Endothelial cell of umbilical vein (primary cell): ENCODE measurements around the gene ANKRD13C. TPM values are rescaled to one million over a fixed set of nuclear protein-coding genes. Genes with fewer than 3 reads are reported as not detected.

Source experiments
- Bru-seq: library from RNA; stranded (reverse); fragments of 400-500 nt; gene quantifications from one replicate; lab custom pipeline; 2021; lab: Mats Ljungman, UMichigan
- BruChase-seq, 2 experiments: library from RNA; stranded (reverse); fragments of 400-500 nt; gene quantifications; one replicate each; lab custom pipeline; 2021; lab: Mats Ljungman, UMichigan
- BruUV-seq: library from RNA; stranded (reverse); fragments of 400-500 nt; replicated peaks from 2 replicates; lab custom pipeline; 2021; lab: Mats Ljungman, UMichigan
- CTCF ChIA-PET: fragments of 300-600, 350-600 bp; sonication (Branson Sonifier 250); formaldehyde crosslinking; loops from one replicate; lab custom pipeline; 2021; ENCODE audit warnings: antibody characterized with exemption, inconsistent platforms; lab: Charles Lee
- POLR2A ChIA-PET: fragments of 300-600, 350-600 bp; sonication (Branson Sonifier 250); formaldehyde crosslinking; loops from one replicate; lab custom pipeline; 2021; ENCODE audit warnings: antibody characterized with exemption, inconsistent platforms; lab: Charles Lee
- DNase-seq: peaks from one replicate; pipeline ENCODE4 v3.0.0-alpha.2; 2011; ENCODE audit warnings: low read depth, low spot score
- FAIRE-seq: peaks from 2 replicates; lab custom pipeline; 2011; peaks lifted over from hg19 to GRCh38; lab: Jason Lieb, UNC
- H2AFZ ChIP-seq: 2 replicates; pipeline ENCODE4 v1.6.0; 2012; ENCODE audit warnings: low read depth, low read length, control low read depth, inconsistent platforms
- H3K27ac ChIP-seq: 2 replicates; pipeline ENCODE4 v1.5.1; 2011; ENCODE audit warnings: low read depth, mild to moderate bottlenecking, control low read depth, low read length, moderate library complexity; ENCODE audit not compliant: insufficient read depth
- H3K27me3 ChIP-seq, 2 experiments: 2 replicates each; pipeline versions ENCODE4 v1.6.0 to v1.6.1; 2011; ENCODE audit warnings: low read length in 2 of 2, mixed read lengths in 1 of 2; ENCODE audit not compliant: control insufficient read depth in 2 of 2, insufficient read depth in 2 of 2
- H3K36me3 ChIP-seq, 2 experiments: 2 replicates in 1 of 2; 3 replicates in 1 of 2; pipeline ENCODE4 v1.5.1; 2011; ENCODE audit warnings: low read length in 2 of 2, mild to moderate bottlenecking in 1 of 2, moderate library complexity in 1 of 2; ENCODE audit not compliant: control insufficient read depth in 2 of 2, insufficient read depth in 2 of 2; ENCODE audit errors: extremely low read depth in 1 of 2
- H3K4me1 ChIP-seq: 3 replicates; pipeline ENCODE4 v1.5.1; 2011; ENCODE audit warnings: mild to moderate bottlenecking, low read length; ENCODE audit not compliant: control insufficient read depth, insufficient read depth; ENCODE audit errors: extremely low read depth
- H3K4me2 ChIP-seq: 2 replicates; pipeline ENCODE4 v1.6.1; 2011; ENCODE audit warnings: low read length, control low read depth, mixed read lengths; ENCODE audit not compliant: insufficient read depth
- H3K4me3 ChIP-seq, 3 experiments: fragments of 200-600 bp in 1 of 3; sonication (generic), shearing (Covaris generic) in 1 of 3; replicated peaks in 1 of 3; 2 replicates each; pipeline ENCODE4 v1.5.1; 2011 to 2016; ENCODE audit warnings: control low read depth in 3 of 3, low read length in 3 of 3, mild to moderate bottlenecking in 2 of 3, inconsistent platforms in 1 of 3, low read depth in 1 of 3, moderate library complexity in 1 of 3; ENCODE audit not compliant: insufficient read depth in 1 of 3
- H3K79me2 ChIP-seq: 2 replicates; pipeline ENCODE4 v1.6.0; 2012; ENCODE audit warnings: low read length, inconsistent platforms; ENCODE audit not compliant: control insufficient read depth, insufficient read depth
- H3K9ac ChIP-seq: replicated peaks from 2 replicates; pipeline ENCODE3; 2011; ENCODE audit warnings: low read length, control low read depth; ENCODE audit not compliant: insufficient read depth; ENCODE audit errors: extremely low read depth
- H3K9me1 ChIP-seq: replicated peaks from 3 replicates; pipeline ENCODE4 v1.6.0; 2011; ENCODE audit warnings: mild to moderate bottlenecking, low read length; ENCODE audit not compliant: control insufficient read depth, insufficient read depth; ENCODE audit errors: extremely low read depth
- H3K9me3 ChIP-seq: replicated peaks from 2 replicates; pipeline ENCODE4 v1.5.1; 2012; ENCODE audit warnings: low read length, inconsistent platforms; ENCODE audit not compliant: control insufficient read depth, insufficient read depth
- H4K20me1 ChIP-seq: replicated peaks from 2 replicates; pipeline ENCODE3; 2011; ENCODE audit warnings: mild to moderate bottlenecking, low read length; ENCODE audit not compliant: control insufficient read depth, insufficient read depth; ENCODE audit errors: extremely low read depth
- CTCF ChIP-seq, 2 donors: IDR thresholded peaks; 1 replicate in 1 of 2; 2 replicates in 1 of 2; pipeline ENCODE4 v1.5.1; 2011; ENCODE audit warnings: low read length in 2 of 2, mild to moderate bottlenecking in 2 of 2, moderate library complexity in 2 of 2, control low read depth in 1 of 2, inconsistent platforms in 1 of 2, low read depth in 1 of 2; ENCODE audit not compliant: insufficient read depth in 1 of 2; ENCODE audit errors: extremely low read depth in 1 of 2
- EZH2 ChIP-seq: IDR thresholded peaks from 2 replicates; pipeline ENCODE4 v1.6.1; 2012; ENCODE audit warnings: borderline replicate concordance, low read depth, mild to moderate bottlenecking, moderate library complexity, low read length, inconsistent platforms; ENCODE audit not compliant: severe bottlenecking
- FOS ChIP-seq: IDR thresholded peaks from 2 replicates; pipeline ENCODE4 v1.6.1; 2011; ENCODE audit warnings: mild to moderate bottlenecking, low read length, moderate library complexity, borderline replicate concordance; ENCODE audit not compliant: insufficient read depth
- GATA2 ChIP-seq: IDR thresholded peaks from 2 replicates; pipeline ENCODE4 v1.7.0; 2011; ENCODE audit warnings: low read depth, mild to moderate bottlenecking, moderate library complexity, mixed read lengths, low read length; ENCODE audit not compliant: insufficient read length, insufficient read depth
- JUN ChIP-seq: IDR thresholded peaks from 2 replicates; pipeline ENCODE4 v1.6.1; 2011; ENCODE audit warnings: borderline replicate concordance, low read depth; ENCODE audit not compliant: insufficient read length, insufficient read depth
- MAX ChIP-seq: IDR thresholded peaks from 2 replicates; pipeline ENCODE4 v1.6.1; 2011; ENCODE audit not compliant: insufficient read depth, insufficient read length
- MYC ChIP-seq: IDR thresholded peaks from one replicate; pipeline ENCODE4 v1.6.1; 2011; ENCODE audit warnings: mild to moderate bottlenecking, low read depth, low read length
- POLR2A ChIP-seq: IDR thresholded peaks from 2 replicates; pipeline ENCODE4 v1.6.1; 2012; ENCODE audit warnings: low read depth, mild to moderate bottlenecking, control low read depth, low read length
- POLR2AphosphoS5 ChIP-seq: IDR thresholded peaks from 2 replicates; pipeline ENCODE4 v1.6.1; 2012; ENCODE audit warnings: low read depth, mild to moderate bottlenecking, control low read depth, low read length, moderate library complexity; ENCODE audit not compliant: insufficient read depth
- dilution Hi-C: fragments of 300-500 bp; cut with MboI; formaldehyde crosslinking; loops from one replicate; pipeline ENCODE4 v1.15.0; 2019; ENCODE audit warnings: low sequenced_read_pairs; ENCODE audit not compliant: extremely low pct_ligation_motif_present
- intact Hi-C: fragments of 100-400 bp; cut with micrococcal nuclease; formaldehyde crosslinking; loops from one replicate; pipeline ENCODE4 v1.10.0; 2022
- long read RNA-seq: library from polyadenylated mRNA; stranded (forward); transcript quantifications from one replicate; pipeline ENCODE4 v2.0.0, GENCODE V29; 2021
- polyA minus RNA-seq, 3 experiments: library from RNA; depleted of rRNA, polyadenylated mRNA; stranded (reverse); fragments of >200 nt; gene quantifications; 1 replicate in 1 of 3; 2 replicates in 2 of 3; pipeline ENCODE4 v1.2.3, GENCODE V29; 2011
- polyA plus RNA-seq, 4 experiments: library from polyadenylated mRNA; depleted of rRNA in 3 of 4; stranded (reverse) in 3 of 4; unstranded in 1 of 4; fragments of >200 nt; gene quantifications; 2 replicates each; pipeline versions ENCODE4 v1.2.1 to v1.2.3, GENCODE V29; 2011 to 2012; ENCODE audit warnings: missing spikeins in 1 of 4
- total RNA-seq: library from RNA; stranded (reverse); gene quantifications from 2 replicates; pipeline ENCODE4 v1.2.3, GENCODE V29; 2021

The ANKRD13C gene
- 17.3 and 17.6 TPM in 2 replicates for total RNA-seq
- polyA plus RNA-seq, result 4.6 and 4.9 TPM in 2 replicates
- 5.2 and 7.1 TPM in 2 replicates for polyA plus RNA-seq (2011; cell fraction: cytosol; rRNA removed)
- 9.4 and 9.7 TPM in 2 replicates for polyA plus RNA-seq (2011; cell fraction: nucleus; rRNA removed)
- 8.9 and 11.5 TPM in 2 replicates for polyA plus RNA-seq (2012)
- polyA minus RNA-seq, result 9.7 and 10.5 TPM in 2 replicates
- polyA minus RNA-seq (2011; cell fraction: cytosol; rRNA and poly(A)+ RNA removed), result 19.6 TPM
- 24.7 and 29.6 TPM in 2 replicates for polyA minus RNA-seq (2011; cell fraction: nucleus; rRNA and poly(A)+ RNA removed)
- percentile 84 among the genes with signal in this experiment for Bru-seq, nascent RNA
- BruChase-seq, experiment 1, labeled RNA remaining after a 6-hour chase, result percentile 70 among the genes with signal in this experiment
- BruChase-seq, experiment 2, labeled RNA remaining after a 2-hour chase, result percentile 77 among the genes with signal in this experiment
- long read RNA-seq, full-length matches to known transcripts, result 18 of 58 reads
- long read RNA-seq, partial matches to known transcripts, result 7 of 58 reads
- long read RNA-seq, other reads (novel, unspliced or antisense), result 33 of 58 reads

- TSS peak; percentile 34 for BruUV-seq
- peak within 1 kb of the TSS; percentile 92 for H3K9ac ChIP-seq
- H3K9me3 ChIP-seq, result no peaks in the 10 kb centered on the region
- peak within 1 kb of the TSS; percentile 98 for H3K4me2 ChIP-seq
- H4K20me1 ChIP-seq, result no peaks in the 10 kb centered on the region
- H3K9me1 ChIP-seq, result no peaks in the 10 kb centered on the region
- POLR2A ChIA-PET, result interaction anchor here (1.0 to 1.6 kb wide), 4 partner anchors 11 to 87 kb away, joined by 3 to 13 read pairs (median 4); partner anchors contain the start of gene CTH
- no peaks in the 10 kb centered on the region for H3K27me3 ChIP-seq
- FAIRE-seq (peak; percentile 94), DNase-seq (peak; percentile 97)
- intact Hi-C loops, result loop anchor here (1.0 to 10.0 kb wide), 7 partner anchors 8 to 1860 kb away; partner anchors contain the start of genes CTH, DEPDC1, LRRC40 and SRSF11
- peaks cover 43% of the 10 kb centered on the region for H3K79me2 ChIP-seq
- H2AFZ ChIP-seq, result peak within 1 kb of the TSS; percentile 46
- CTCF ChIA-PET, result interaction anchor here (1.0 to 1.8 kb wide), 2 partner anchors 57 to 134 kb away, joined by 3 to 11 read pairs; partner anchors contain the start of genes CTH and SRSF11
- no peaks in the 10 kb centered on the region for H3K36me3 ChIP-seq
- peak within 1 kb of the TSS; percentile 83 for H3K27ac ChIP-seq
- dilution Hi-C loops, result no loop called here
- H3K4me1 ChIP-seq, result peaks cover 11% of the 10 kb centered on the region
- H3K4me3 ChIP-seq, result peak within 1 kb of the TSS; percentile 61 to 83 (median 83)
- peak; percentile 42 for TF ChIP-seq JUN
- TF ChIP-seq EZH2, result no peak
- TF ChIP-seq MAX, result peak; percentile 55
- no peak for TF ChIP-seq GATA2
- TF ChIP-seq MYC, result no peak
- peak; percentile 21 for TF ChIP-seq FOS
- TF ChIP-seq CTCF (IDR thresholded peaks at IDR 0.05; ENCODE audit: extremely low read depth in 1 of 2, insufficient read depth in 1 of 2, low read depth in 1 of 2, low read length in 2 of 2), result peak in 1 of 2 donors; percentile 16
- peak; percentile 84 for TF ChIP-seq POLR2A
- TF ChIP-seq POLR2AphosphoS5, result peak; percentile 86
These were observed at the start of gene ANKRD13C for GRCh38 chr1:70354332-70355110. ANKRD13C (minus strand) TSS chr1:70354722; CDS start chr1:70354408, 314 bp downstream.
